ENCODE data around the gene ACTL10. TPM values are rescaled to one million over a fixed set of nuclear protein-coding genes. Genes with fewer than 3 reads are reported as not detected.

ACTL10 gene
- total and polyA plus RNA-seq, 2 of the 4 experiments (the other 2 are of a cell fraction) = 0.18 to 0.43 TPM

DNA sequence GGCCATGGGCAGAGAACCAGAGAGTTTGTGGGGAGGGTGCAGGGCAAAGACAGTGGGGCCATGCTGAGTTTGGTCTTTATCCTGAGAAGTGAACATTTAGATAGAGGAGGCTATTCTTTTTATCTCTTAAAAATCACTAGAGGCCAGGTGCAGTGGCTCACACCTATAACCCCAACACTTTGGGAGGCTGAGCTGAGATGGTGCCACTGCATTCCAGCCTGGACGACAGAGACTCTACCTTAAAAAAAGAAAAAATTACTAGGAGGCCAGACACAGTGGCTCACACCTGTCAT is 44.6 kb downstream of the ACTL10 start:
- no peak overlapping the region for H3K23ac ChIP-seq (ENCODE audit: low read depth, low read length)
- H4K91ac ChIP-seq (ENCODE audit: insufficient read depth, low read depth, low read length) = no peak overlapping the region
- POLR2A ChIA-PET (ENCODE audit: unreplicated experiment) = no interaction called here
- H3K36me3 ChIP-seq (ENCODE audit: control insufficient read depth, insufficient read depth, low read length) = peaks cover 8% of the 10 kb centered on the region; the same call in 1 of the 2 replicates
- no peak overlapping the region for H2BK15ac ChIP-seq (ENCODE audit: low read depth, low read length)
- in situ Hi-C loops (cut with MboI; ENCODE audit: low sequenced_read_pairs) = no loop called here
- no peaks in the 10 kb centered on the region for H3K4me1 ChIP-seq (ENCODE audit: control insufficient read depth, insufficient read depth, low read length)
- no peak overlapping the region for H2AK9ac ChIP-seq (replicated peaks; ENCODE audit: low read depth, low read length, poor library complexity)
- BruUV-seq (replicated peaks) = no TSS peak
- no peaks in the 10 kb centered on the region for H3K27me3 ChIP-seq (ENCODE audit: control insufficient read depth, insufficient read depth, low read length)
- dilution Hi-C loops (cut with HindIII; ENCODE audit: low sequenced_read_pairs, unreplicated experiment) = no loop called here
- H2AFZ ChIP-seq (replicated peaks; ENCODE audit: low read length, poor library complexity) = no peak overlapping the region
- no peak overlapping the region for H2AK5ac ChIP-seq (ENCODE audit: low read depth, low read length)
- no peak overlapping the region for H2BK5ac ChIP-seq (ENCODE audit: low read depth, low read length, poor library complexity, severe bottlenecking)
- H3K27ac ChIP-seq (ENCODE audit: insufficient read depth, low read length) = no peak overlapping the region
- no peak overlapping the region for H3K4me2 ChIP-seq (ENCODE audit: low read depth, low read length)
- H4K20me1 ChIP-seq (ENCODE audit: insufficient read depth, low read length) = no peaks in the 10 kb centered on the region
- no peak for TF ChIP-seq POLR2A (IDR thresholded peaks at IDR 0.05; ENCODE audit: low read depth, low read length)
- TF ChIP-seq SMC3 (IDR thresholded peaks at IDR 0.05; ENCODE audit: low read depth, low read length) = no peak
- TF ChIP-seq MXI1 (IDR thresholded peaks at IDR 0.05; ENCODE audit: borderline replicate concordance, low read depth, low read length) = no peak
- no peak for TF ChIP-seq RAD21 (IDR thresholded peaks at IDR 0.05; ENCODE audit: low read length)
- TF ChIP-seq FOS (IDR thresholded peaks at IDR 0.05; ENCODE audit: low read depth, low read length) = no peak
- TF ChIP-seq MAZ (IDR thresholded peaks at IDR 0.05; ENCODE audit: borderline replicate concordance, low read depth, low read length) = no peak
- TF ChIP-seq, protein P1, sequence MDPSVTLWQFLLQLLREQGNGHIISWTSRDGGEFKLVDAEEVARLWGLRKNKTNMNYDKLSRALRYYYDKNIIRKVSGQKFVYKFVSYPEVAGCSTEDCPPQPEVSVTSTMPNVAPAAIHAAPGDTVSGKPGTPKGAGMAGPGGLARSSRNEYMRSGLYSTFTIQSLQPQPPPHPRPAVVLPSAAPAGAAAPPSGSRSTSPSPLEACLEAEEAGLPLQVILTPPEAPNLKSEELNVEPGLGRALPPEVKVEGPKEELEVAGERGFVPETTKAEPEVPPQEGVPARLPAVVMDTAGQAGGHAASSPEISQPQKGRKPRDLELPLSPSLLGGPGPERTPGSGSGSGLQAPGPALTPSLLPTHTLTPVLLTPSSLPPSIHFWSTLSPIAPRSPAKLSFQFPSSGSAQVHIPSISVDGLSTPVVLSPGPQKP (IDR thresholded peaks at IDR 0.05; ENCODE audit: borderline replicate concordance, low read depth, low read length) = no peak
- TF ChIP-seq, protein P2, sequence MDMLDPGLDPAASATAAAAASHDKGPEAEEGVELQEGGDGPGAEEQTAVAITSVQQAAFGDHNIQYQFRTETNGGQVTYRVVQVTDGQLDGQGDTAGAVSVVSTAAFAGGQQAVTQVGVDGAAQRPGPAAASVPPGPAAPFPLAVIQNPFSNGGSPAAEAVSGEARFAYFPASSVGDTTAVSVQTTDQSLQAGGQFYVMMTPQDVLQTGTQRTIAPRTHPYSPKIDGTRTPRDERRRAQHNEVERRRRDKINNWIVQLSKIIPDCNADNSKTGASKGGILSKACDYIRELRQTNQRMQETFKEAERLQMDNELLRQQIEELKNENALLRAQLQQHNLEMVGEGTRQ (IDR thresholded peaks at IDR 0.05; ENCODE audit: low read depth, low read length) = no peak
- TF ChIP-seq NFE2L2 (IDR thresholded peaks at IDR 0.05; ENCODE audit: low read depth, low read length) = no peak
- TF ChIP-seq MAFK (IDR thresholded peaks at IDR 0.05; ENCODE audit: low read depth, low read length) = no peak
- TF ChIP-seq BHLHE40 (IDR thresholded peaks at IDR 0.05; ENCODE audit: low read depth, low read length) = no peak
- TF ChIP-seq, protein P3, sequence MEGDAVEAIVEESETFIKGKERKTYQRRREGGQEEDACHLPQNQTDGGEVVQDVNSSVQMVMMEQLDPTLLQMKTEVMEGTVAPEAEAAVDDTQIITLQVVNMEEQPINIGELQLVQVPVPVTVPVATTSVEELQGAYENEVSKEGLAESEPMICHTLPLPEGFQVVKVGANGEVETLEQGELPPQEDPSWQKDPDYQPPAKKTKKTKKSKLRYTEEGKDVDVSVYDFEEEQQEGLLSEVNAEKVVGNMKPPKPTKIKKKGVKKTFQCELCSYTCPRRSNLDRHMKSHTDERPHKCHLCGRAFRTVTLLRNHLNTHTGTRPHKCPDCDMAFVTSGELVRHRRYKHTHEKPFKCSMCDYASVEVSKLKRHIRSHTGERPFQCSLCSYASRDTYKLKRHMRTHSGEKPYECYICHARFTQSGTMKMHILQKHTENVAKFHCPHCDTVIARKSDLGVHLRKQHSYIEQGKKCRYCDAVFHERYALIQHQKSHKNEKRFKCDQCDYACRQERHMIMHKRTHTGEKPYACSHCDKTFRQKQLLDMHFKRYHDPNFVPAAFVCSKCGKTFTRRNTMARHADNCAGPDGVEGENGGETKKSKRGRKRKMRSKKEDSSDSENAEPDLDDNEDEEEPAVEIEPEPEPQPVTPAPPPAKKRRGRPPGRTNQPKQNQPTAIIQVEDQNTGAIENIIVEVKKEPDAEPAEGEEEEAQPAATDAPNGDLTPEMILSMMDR (conservative IDR thresholded peaks at IDR 0.05; ENCODE audit: low read depth, low read length) = no peak
- TF ChIP-seq RCOR1 (IDR thresholded peaks at IDR 0.05; ENCODE audit: insufficient replicate concordance, low read length) = no peak
- no peak for TF ChIP-seq CEBPB (IDR thresholded peaks at IDR 0.05; ENCODE audit: low read depth, low read length)
- no peak for TF ChIP-seq CHD1 (IDR thresholded peaks at IDR 0.05; ENCODE audit: low read depth, low read length)
- TF ChIP-seq RFX5 (IDR thresholded peaks at IDR 0.05; ENCODE audit: low read depth, low read length) = no peak
- H3K4me3 ChIP-seq (ENCODE audit: insufficient read depth, low read depth, low read length) = no peak overlapping the region
- intact Hi-C loops (cut with micrococcal nuclease) = no loop called here
- no CpG with 5 or more reads among the region's 1 CpG for WGBS, 2 experiments (ENCODE audit: extremely low coverage in 2 of 2, insufficient read length in 1 of 2)
- H3K9me1 ChIP-seq (ENCODE audit: insufficient read depth, low read length) = peaks cover 10% of the 10 kb centered on the region; the same call in 1 of the 2 replicates
- no peak overlapping the region for H3K9ac ChIP-seq (ENCODE audit: low read depth, low read length)
- H4K8ac ChIP-seq (ENCODE audit: low read depth in 2 of 2, low read length in 2 of 2) = no peak overlapping the region
- H2BK20ac ChIP-seq (ENCODE audit: low read depth, low read length) = no peak overlapping the region
- no peak overlapping the region for H2BK120ac ChIP-seq (ENCODE audit: low read depth, low read length)
- DNase-seq (no peak), ATAC-seq (ENCODE audit: low read depth) (no peak)
- CTCF ChIA-PET = no interaction called here
- H3K56ac ChIP-seq (ENCODE audit: extremely low read depth, insufficient read depth, low read length) = no peak overlapping the region
- 0 out of 4 replicates have a peak, but pooled peaks cover 0 to 2% of the 10 kb centered on the region in 2 experiments for H3K79me1 ChIP-seq (ENCODE audit: low read depth in 1 of 2, low read length in 2 of 2)
- H3K18ac ChIP-seq (ENCODE audit: low read depth, low read length) = no peak overlapping the region
- no peak overlapping the region for H4K5ac ChIP-seq (ENCODE audit: low read depth, low read length)
- no peaks in the 10 kb centered on the region for H3K9me3 ChIP-seq (ENCODE audit: control insufficient read depth, insufficient read depth, low read length)
- H3K14ac ChIP-seq (replicated peaks; ENCODE audit: low read depth, low read length) = no peak overlapping the region
- no peak overlapping the region for H3K4ac ChIP-seq (ENCODE audit: low read depth, low read length)
